GM12875 (cell line): ENCODE results near the gene CLRN1.

ENCODE experiments used
- H3K4me3 ChIP-seq: one replicate; pipeline ENCODE4 v1.5.1; 2011; ENCODE audit warnings: low read depth, low read length, control low read depth
- TF ChIP-seq, protein P1 (sequence below): IDR thresholded peaks from 2 replicates; pipeline ENCODE4 v1.5.1; 2011; ENCODE audit warnings: low read depth, mild to moderate bottlenecking, control low read depth, inconsistent platforms, low read length, moderate library complexity, borderline replicate concordance; ENCODE audit not compliant: insufficient read depth

The CLRN1 gene

DNA sequence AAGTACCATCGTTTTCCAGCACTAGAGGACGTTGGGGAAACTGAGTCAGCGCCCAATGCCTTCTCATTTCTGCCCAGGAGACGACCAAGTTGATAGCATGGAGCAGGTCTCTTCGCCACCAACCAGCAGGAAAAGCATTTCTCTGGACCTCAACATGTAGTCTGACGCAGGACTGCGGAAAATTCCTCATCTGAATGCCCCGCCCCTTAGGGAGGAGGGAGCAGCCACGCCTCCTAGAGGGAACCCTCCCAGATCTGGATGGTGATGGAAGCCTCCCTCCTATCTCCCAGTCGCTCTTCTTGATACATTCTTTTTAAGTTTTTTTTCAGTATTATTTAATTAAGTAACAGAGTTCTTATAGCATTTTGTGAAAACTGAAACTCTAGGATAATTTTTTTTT is 49.9 kb downstream of the CLRN1 start:
- H3K4me3 ChIP-seq, result no peak overlapping the region
- TF ChIP-seq, protein P1, sequence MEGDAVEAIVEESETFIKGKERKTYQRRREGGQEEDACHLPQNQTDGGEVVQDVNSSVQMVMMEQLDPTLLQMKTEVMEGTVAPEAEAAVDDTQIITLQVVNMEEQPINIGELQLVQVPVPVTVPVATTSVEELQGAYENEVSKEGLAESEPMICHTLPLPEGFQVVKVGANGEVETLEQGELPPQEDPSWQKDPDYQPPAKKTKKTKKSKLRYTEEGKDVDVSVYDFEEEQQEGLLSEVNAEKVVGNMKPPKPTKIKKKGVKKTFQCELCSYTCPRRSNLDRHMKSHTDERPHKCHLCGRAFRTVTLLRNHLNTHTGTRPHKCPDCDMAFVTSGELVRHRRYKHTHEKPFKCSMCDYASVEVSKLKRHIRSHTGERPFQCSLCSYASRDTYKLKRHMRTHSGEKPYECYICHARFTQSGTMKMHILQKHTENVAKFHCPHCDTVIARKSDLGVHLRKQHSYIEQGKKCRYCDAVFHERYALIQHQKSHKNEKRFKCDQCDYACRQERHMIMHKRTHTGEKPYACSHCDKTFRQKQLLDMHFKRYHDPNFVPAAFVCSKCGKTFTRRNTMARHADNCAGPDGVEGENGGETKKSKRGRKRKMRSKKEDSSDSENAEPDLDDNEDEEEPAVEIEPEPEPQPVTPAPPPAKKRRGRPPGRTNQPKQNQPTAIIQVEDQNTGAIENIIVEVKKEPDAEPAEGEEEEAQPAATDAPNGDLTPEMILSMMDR, result no peak

DNA sequence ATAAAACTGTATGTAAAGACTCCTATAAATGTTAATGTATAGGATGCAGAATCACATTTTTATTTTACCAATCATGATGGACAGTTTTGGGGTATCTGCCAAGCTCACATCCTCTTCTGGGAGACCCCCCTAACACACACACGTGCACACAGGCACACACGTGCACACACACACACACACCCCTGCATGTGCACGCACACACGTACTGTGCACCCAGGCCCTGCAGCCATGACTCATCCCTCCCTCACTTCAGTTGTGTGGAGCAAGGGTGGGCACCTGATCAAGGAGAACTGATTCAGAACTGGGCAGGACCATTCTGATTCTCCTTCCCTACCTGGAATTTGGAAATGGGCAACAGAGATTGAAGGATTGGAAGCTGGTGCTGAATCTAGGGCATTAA is 51.3 kb downstream of the CLRN1 start:
- TF ChIP-seq, protein P1, result no peak
- no peak overlapping the region for H3K4me3 ChIP-seq

- no peak overlapping the region for H3K4me3 ChIP-seq
- TF ChIP-seq, protein P1, result no peak
Observed at GRCh38 chr3:150920236-150920635, 52.3 kb downstream of the CLRN1 start.

DNA sequence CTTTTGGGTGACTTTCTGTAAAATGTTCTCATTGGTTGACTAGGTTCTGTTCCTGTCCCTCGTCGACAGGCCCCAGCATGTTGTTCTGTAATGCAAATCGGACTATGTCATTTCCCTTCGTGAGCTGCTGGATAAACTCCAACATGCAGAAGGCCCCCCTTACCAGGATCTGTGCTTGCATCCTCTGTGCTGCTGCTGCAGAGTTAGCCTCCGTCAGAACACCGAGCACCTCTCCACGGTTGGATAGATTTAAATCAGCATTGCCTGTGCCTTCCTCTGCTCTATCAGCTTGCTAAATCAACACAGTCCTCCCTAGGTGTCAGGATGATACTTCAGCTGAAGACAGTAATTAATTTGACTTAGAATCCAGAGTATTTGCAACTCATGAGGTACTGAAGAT is 54.6 kb downstream of the CLRN1 start:
- H3K4me3 ChIP-seq, result no peak overlapping the region
- TF ChIP-seq, protein P1, result no peak

DNA sequence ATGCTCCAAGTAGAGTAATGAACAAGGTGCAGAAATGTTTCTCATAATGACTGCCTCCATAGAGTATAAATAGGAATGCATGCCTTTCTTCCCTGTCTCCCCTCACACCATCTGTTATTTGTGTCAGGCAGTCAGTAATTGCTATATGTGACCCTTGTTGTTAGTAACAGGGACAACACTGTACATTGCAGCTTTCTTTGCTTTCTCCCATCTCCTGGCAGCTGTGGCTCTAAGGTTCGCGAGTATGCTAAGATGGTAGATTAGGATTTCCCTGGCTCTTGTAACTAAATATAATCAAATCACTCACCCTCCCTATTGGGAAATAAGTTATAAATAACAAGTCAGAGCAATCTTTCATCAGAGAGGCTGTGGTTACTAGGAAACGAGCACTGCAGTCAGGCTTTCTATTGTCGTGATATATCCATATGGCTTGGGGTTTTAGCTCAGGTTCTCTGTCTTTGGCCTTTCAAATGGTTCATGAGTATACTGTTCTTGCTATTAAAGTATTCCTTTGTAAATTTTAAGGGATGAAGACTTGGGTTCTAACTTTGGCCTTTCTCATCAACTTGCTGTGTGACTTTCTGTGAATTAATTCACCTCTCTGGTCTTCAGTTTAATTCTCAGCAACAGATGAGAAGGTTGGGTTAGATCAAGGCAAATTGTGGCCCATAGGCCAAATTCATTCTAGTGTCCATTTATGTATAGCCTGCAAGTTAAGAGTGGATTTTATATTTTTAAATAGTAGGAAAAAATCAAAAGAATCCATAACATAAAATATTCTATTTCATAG is 59.2 kb downstream of the CLRN1 start:
- no peak overlapping the region for H3K4me3 ChIP-seq
- TF ChIP-seq, protein P1, result no peak

DNA sequence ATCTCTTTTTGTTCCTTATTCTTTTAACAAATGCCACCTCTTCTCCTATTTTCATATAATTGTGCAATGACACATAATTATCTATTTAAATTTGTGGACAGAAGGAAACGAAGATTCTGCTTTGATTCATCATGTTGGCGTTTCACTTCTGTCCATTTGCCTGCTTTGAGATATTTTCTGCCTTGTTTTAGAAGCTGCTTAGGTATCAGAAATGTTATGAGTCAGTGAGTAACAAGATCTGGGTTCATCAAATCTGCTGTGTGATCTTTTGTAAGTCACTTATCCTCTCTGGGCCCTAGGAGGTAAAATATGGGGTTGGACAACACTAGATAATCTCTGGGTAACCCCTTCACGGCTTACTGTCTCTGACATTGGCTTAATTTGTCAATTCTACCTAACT is 60.0 kb downstream of the CLRN1 start:
- no peak overlapping the region for H3K4me3 ChIP-seq
- TF ChIP-seq, protein P1, result no peak

DNA sequence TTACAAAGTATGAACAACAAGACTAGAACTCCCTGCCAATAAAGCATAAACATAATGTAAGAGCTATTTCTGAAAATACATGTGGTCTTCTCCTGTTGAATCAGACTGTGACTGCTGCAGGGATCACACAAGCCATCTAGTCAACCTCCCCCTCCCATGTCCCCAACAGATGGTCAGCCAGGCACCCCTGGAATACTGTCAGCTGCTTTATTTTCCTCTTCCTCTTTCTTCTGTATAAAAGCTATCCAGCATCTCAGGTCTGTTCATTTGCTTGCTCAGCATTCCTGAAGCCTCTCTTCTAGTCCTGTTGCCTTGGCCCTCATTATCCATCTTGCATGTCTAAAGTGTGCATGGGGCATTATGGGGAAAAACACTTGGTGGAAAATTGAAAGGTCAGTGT is 60.8 kb downstream of the CLRN1 start:
- no peak overlapping the region for H3K4me3 ChIP-seq
- TF ChIP-seq, protein P1, result no peak
